Mesenchymal stem cell (in vitro differentiated cells and primary cell): ENCODE data around the gene TARS3.

ENCODE experiments used
- DNase-seq: peaks from one replicate; pipeline ENCODE4 v3.0.0-alpha.2; 2013
- H2AFZ ChIP-seq: one replicate; pipeline ENCODE4 v1.6.1; 2013; ENCODE audit warnings: low read depth, mild to moderate bottlenecking, control low read depth, inconsistent platforms, low read length, moderate library complexity
- H2AK5ac ChIP-seq: 2 replicates; pipeline ENCODE4 v1.6.1; 2013; ENCODE audit warnings: low read length, moderate library complexity, mild to moderate bottlenecking, inconsistent platforms; ENCODE audit not compliant: severe bottlenecking
- H2BK120ac ChIP-seq: one replicate; pipeline ENCODE4 v1.6.1; 2013; ENCODE audit warnings: low read depth, mild to moderate bottlenecking, inconsistent platforms, low read length, moderate library complexity
- H2BK12ac ChIP-seq, 2 experiments: one replicate each; pipeline ENCODE4 v1.6.1; 2013; ENCODE audit warnings: inconsistent platforms in 2 of 2, low read length in 2 of 2, mild to moderate bottlenecking in 2 of 2, moderate library complexity in 2 of 2, control low read depth in 1 of 2
- H2BK15ac ChIP-seq: one replicate; pipeline ENCODE4 v1.6.1; 2013; ENCODE audit warnings: mild to moderate bottlenecking, low read depth, inconsistent platforms; ENCODE audit not compliant: poor library complexity, severe bottlenecking
- H2BK5ac ChIP-seq: 2 replicates; pipeline ENCODE4 v1.6.1; 2013; ENCODE audit warnings: low read depth, mild to moderate bottlenecking, low read length, control low read depth, inconsistent platforms; ENCODE audit not compliant: poor library complexity, severe bottlenecking
- H3K14ac ChIP-seq, 2 experiments: one replicate each; pipeline ENCODE4 v1.6.1; 2013; ENCODE audit warnings: inconsistent platforms in 2 of 2, low read length in 2 of 2, control low read depth in 1 of 2, mild to moderate bottlenecking in 1 of 2, moderate library complexity in 1 of 2
- H3K18ac ChIP-seq, 2 experiments: one replicate each; pipeline ENCODE4 v1.6.1; 2013; ENCODE audit warnings: inconsistent platforms in 2 of 2, low read length in 2 of 2, control low read depth in 1 of 2, low read depth in 1 of 2, mild to moderate bottlenecking in 1 of 2
- H3K23ac ChIP-seq, 2 experiments: one replicate each; pipeline ENCODE4 v1.6.1; 2013; ENCODE audit warnings: inconsistent platforms in 2 of 2, low read length in 2 of 2, mild to moderate bottlenecking in 2 of 2, moderate library complexity in 2 of 2, control low read depth in 1 of 2
- H3K27ac ChIP-seq: 2 replicates; pipeline ENCODE4 v1.5.1; 2013; ENCODE audit warnings: mild to moderate bottlenecking, moderate library complexity, low read length, control low read depth, inconsistent platforms; ENCODE audit not compliant: poor library complexity, severe bottlenecking
- H3K27me3 ChIP-seq, 2 experiments: 2 replicates each; pipeline versions ENCODE4 v1.6.1 to v1.7.0; 2013; ENCODE audit warnings: low read length in 2 of 2, mild to moderate bottlenecking in 2 of 2, moderate library complexity in 2 of 2, control low read depth in 1 of 2, inconsistent platforms in 1 of 2; ENCODE audit not compliant: control insufficient read depth in 1 of 2, insufficient read depth in 1 of 2
- H3K36me3 ChIP-seq, 2 experiments: 2 replicates each; pipeline versions ENCODE4 v1.6.1 to v1.7.0; 2013; ENCODE audit warnings: low read length in 2 of 2, control low read depth in 1 of 2, inconsistent platforms in 1 of 2, low read depth in 1 of 2, mild to moderate bottlenecking in 1 of 2; ENCODE audit not compliant: insufficient read depth in 2 of 2, control insufficient read depth in 1 of 2
- H3K4ac ChIP-seq, 2 experiments: one replicate each; pipeline ENCODE4 v1.6.1; 2013; ENCODE audit warnings: inconsistent platforms in 2 of 2, low read length in 2 of 2, mild to moderate bottlenecking in 2 of 2, moderate library complexity in 2 of 2, control low read depth in 1 of 2, low read depth in 1 of 2
- H3K4me1 ChIP-seq: 2 replicates; pipeline ENCODE4 v1.6.1; 2013; ENCODE audit warnings: low read depth, low read length, control low read depth; ENCODE audit not compliant: control insufficient read depth, insufficient read depth
- H3K4me2 ChIP-seq: 2 replicates; pipeline ENCODE4 v1.6.1; 2013; ENCODE audit warnings: low read length, mild to moderate bottlenecking, inconsistent platforms; ENCODE audit not compliant: poor library complexity, severe bottlenecking
- H3K4me3 ChIP-seq, 2 experiments: 2 replicates each; pipeline versions ENCODE4 v1.5.1 to v1.7.0; 2013; ENCODE audit warnings: low read length in 2 of 2, mild to moderate bottlenecking in 2 of 2, control low read depth in 1 of 2, low read depth in 1 of 2; ENCODE audit not compliant: insufficient read depth in 1 of 2
- H3K79me1 ChIP-seq: replicated peaks from 2 replicates; pipeline ENCODE4 v1.6.1; 2013; ENCODE audit warnings: mild to moderate bottlenecking, control low read depth, low read length, inconsistent platforms; ENCODE audit not compliant: poor library complexity, severe bottlenecking
- H3K9ac ChIP-seq: 2 replicates; pipeline ENCODE4 v1.7.0; 2013; ENCODE audit warnings: mild to moderate bottlenecking, low read length, moderate library complexity
- H3K9me3 ChIP-seq: 2 replicates; pipeline ENCODE4 v1.7.0; 2013; ENCODE audit warnings: mild to moderate bottlenecking, low read length; ENCODE audit not compliant: control insufficient read depth
- H4K8ac ChIP-seq: one replicate; pipeline ENCODE4 v1.6.1; 2013; ENCODE audit warnings: inconsistent platforms, mild to moderate bottlenecking, low read length, moderate library complexity
- H4K91ac ChIP-seq: one replicate; pipeline ENCODE4 v1.6.1; 2013; ENCODE audit warnings: mild to moderate bottlenecking, low read length, inconsistent platforms
- WGBS: methylation state at CpG from one replicate; pipeline ENCODE4 v1.1.7; 2013; ENCODE audit warnings: mixed read lengths; 5-methylcytosine and 5-hydroxymethylcytosine counted together

Gene TARS3

DNA sequence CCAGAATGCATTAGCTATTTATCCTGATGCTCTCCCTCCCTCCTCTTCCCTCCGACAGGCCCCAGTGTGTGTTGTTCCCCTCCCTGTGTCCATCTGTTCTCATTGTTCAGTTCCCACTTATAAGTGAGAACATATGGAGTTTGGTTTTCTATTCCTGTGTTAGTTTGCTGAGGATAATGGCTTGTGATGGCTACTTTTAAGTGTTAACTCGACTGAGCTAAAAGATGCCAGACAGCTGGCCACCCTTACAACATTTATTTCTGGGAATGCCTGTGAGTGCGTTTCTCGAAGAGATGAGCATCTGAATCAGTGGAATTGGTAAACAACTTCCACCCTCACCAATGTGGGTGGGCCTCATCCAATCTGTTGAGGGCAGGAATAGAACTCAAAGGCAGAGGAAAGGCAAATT lies 47.3 kb downstream of the TARS3 start:
- Histone ChIP-seq H2BK12ac (no peak overlapping the region), H2BK5ac (no peak overlapping the region), H2AK5ac (no peak overlapping the region), H3K18ac (peak overlapping the region in 1 of 2 experiments; percentile 57), H3K4me3 (no peak overlapping the region), H3K27me3 (no peaks in the 10 kb centered on the region), H3K14ac (no peak overlapping the region), H2BK15ac (no peak overlapping the region), H2BK120ac (no peak overlapping the region), H4K8ac (no peak overlapping the region), H2AFZ (no peak overlapping the region), H3K4ac (no peak overlapping the region), H3K9ac (no peak overlapping the region), H3K4me2 (no peak overlapping the region), H3K36me3 (peaks cover 18 to 46% of the 10 kb centered on the region in 2 experiments), H4K91ac (no peak overlapping the region), H3K4me1 (peaks cover 6% of the 10 kb centered on the region), H3K9me3 (no peaks in the 10 kb centered on the region), H3K27ac (no peak overlapping the region), H3K23ac (no peak overlapping the region), H3K79me1 (peaks cover 1% of the 10 kb centered on the region)
- DNase-seq = peak; percentile 73
- WGBS = 17% methylated on average over 1 of the region's 4 CpGs

DNA sequence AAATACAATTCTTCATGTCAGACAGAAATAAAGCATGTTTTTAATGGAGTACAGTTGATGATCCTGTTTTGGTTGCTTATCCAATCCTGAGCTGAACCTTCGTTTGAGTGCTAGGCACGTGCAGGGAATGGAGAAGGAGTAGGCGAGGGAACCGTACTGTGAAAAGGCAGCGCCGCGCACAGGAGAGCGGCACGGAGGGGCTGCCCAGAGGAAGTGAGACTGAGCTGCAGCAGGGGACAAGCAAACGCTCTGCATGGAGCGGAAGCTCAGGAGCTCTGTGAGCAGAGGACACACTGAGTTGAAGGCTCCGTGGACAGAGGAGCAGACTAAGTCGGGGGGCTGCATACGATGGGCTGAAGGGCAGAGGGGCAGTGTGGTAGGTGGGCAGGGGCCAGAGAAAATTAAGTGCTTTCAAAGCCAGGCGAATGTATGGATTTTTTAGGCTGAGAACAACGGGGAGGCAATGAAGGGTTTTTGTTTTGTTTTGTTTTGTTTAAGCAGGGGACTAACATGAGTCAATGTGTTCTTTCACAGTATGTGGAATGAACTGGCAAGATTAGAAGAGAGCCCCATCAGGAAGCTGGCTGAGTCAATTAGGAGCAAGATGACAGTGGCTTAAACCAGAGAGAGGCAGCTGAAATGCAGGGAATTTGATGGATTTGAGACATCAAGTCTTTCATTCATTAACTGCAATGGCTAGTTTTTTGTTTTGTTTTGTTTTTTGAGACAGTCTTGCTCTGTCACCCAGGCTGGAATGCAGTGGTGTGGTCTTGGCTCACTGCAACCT lies 48.3 kb downstream of the TARS3 start:
- Histone ChIP-seq H3K23ac (peak overlapping the region in 1 of 2 experiments; percentile 93), H3K79me1 (peaks cover 1% of the 10 kb centered on the region), H3K27me3 (no peaks in the 10 kb centered on the region), H3K4me2 (peak overlapping the region; percentile 63), H2AK5ac (peak overlapping the region; percentile 9), H3K9ac (peak overlapping the region; percentile 35), H3K27ac (peak overlapping the region; percentile 67), H3K4ac (peak overlapping the region; percentile 10 to 97), H3K36me3 (peaks cover 20 to 47% of the 10 kb centered on the region in 2 experiments), H3K18ac (peak overlapping the region; percentile 26 to 98), H4K8ac (no peak overlapping the region), H2BK5ac (no peak overlapping the region), H3K14ac (peak overlapping the region in 1 of 2 experiments; percentile 97), H2BK12ac (peak overlapping the region in 1 of 2 experiments; percentile 100), H2BK120ac (no peak overlapping the region), H3K9me3 (no peaks in the 10 kb centered on the region), H2BK15ac (no peak overlapping the region), H2AFZ (peak overlapping the region; percentile 86), H3K4me1 (peaks cover 6% of the 10 kb centered on the region), H3K4me3 (no peak overlapping the region), H4K91ac (peak overlapping the region; percentile 70)
- peak; percentile 87 for DNase-seq
- WGBS = 63% methylated on average over 16 of the region's 16 CpGs

DNA sequence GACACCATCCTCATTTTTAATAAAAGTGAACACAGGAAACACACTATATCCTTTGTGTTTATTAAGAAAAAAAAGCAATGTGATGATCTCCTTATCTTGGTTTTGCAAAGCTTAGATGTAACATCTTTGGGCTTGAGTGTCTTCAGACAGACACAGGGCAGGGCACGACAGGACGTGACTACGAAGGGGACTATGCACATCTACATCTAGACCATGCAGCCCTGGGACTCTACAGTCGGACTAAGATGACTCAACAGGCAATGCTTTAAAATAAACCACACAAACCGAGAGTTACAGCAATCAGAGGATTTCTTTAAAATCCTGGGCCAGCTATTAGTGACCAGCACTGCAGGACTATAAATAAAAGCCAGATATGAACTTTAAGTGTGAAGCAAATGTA lies 49.3 kb downstream of the TARS3 start:
- DNase-seq = peak; percentile 91
- Histone ChIP-seq H2BK12ac (no peak overlapping the region), H3K4me1 (peaks cover 6% of the 10 kb centered on the region), H2BK5ac (no peak overlapping the region), H3K4ac (no peak overlapping the region), H3K27me3 (no peaks in the 10 kb centered on the region), H2BK15ac (no peak overlapping the region), H4K91ac (no peak overlapping the region), H2AFZ (no peak overlapping the region), H3K9me3 (no peaks in the 10 kb centered on the region), H2BK120ac (no peak overlapping the region), H3K27ac (no peak overlapping the region), H3K36me3 (peaks cover 23 to 48% of the 10 kb centered on the region in 2 experiments), H3K23ac (no peak overlapping the region), H4K8ac (no peak overlapping the region), H3K18ac (no peak overlapping the region), H3K4me3 (no peak overlapping the region), H3K79me1 (peaks cover 1% of the 10 kb centered on the region), H3K14ac (no peak overlapping the region), H3K9ac (no peak overlapping the region), H3K4me2 (no peak overlapping the region), H2AK5ac (no peak overlapping the region)
- 0% methylated on average over 5 of the region's 5 CpGs for WGBS

DNA sequence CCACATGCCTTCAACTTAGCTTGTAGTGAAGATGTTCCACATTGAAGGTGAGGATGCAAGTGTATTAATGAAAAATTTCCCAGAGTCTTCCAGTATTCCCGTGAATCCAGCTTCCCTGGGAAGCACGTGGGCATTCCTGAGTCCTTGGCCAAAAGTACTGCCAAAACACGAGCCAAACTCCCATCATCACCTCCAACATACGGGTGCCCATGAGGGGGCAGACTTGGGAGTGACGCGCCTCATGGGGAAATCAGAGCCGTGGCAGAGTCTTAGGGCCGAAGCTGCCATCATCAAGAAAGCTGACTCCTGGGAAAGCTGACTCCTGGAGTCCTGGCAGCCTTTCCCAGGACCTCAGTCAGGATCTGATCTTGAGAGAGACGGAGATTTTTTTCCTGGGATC lies 52.0 kb downstream of the TARS3 start:
- Histone ChIP-seq H4K91ac (no peak overlapping the region), H3K4ac (no peak overlapping the region), H3K23ac (no peak overlapping the region), H3K9me3 (peaks cover 1% of the 10 kb centered on the region), H3K14ac (no peak overlapping the region), H2BK12ac (no peak overlapping the region), H3K27ac (no peak overlapping the region), H2AK5ac (no peak overlapping the region), H3K36me3 (peaks cover 22 to 53% of the 10 kb centered on the region in 2 experiments), H4K8ac (no peak overlapping the region), H3K79me1 (peaks cover 1% of the 10 kb centered on the region), H2BK120ac (no peak overlapping the region), H3K18ac (no peak overlapping the region), H3K9ac (no peak overlapping the region), H2BK15ac (no peak overlapping the region), H3K4me2 (no peak overlapping the region), H2AFZ (no peak overlapping the region), H2BK5ac (no peak overlapping the region), H3K27me3 (no peaks in the 10 kb centered on the region), H3K4me3 (no peak overlapping the region), H3K4me1 (peaks cover 6% of the 10 kb centered on the region)
- WGBS = 85% methylated on average over 9 of the region's 9 CpGs
- DNase-seq = no peak
